ENCODE data around the gene TIMP1. TPM values are rescaled to one million over a fixed set of nuclear protein-coding genes. Genes with fewer than 3 reads are reported as not detected.

Gene TIMP1
- total and polyA plus RNA-seq, 10 of the 15 experiments (the other 5 are each of a cell fraction or from before 2014, with no cell fraction given): 101 to 341 (median 134) TPM

GRCh38 chrX:47584714-47585113 is 2.5 kb downstream of the TIMP1 start:
- no peaks in the 10 kb centered on the region for H4K20me1 ChIP-seq (ENCODE audit: control insufficient read depth, insufficient read depth)
- WGBS (ENCODE audit: insufficient coverage, insufficient replicate concordance, low lambda C conversion rate, missing lambda C conversion rate): 59% methylated on average over 6 of the region's 6 CpGs
- H3K4me2 ChIP-seq (ENCODE audit: control insufficient read depth, insufficient read depth): no peak overlapping the region
- SMC1A ChIA-PET (ENCODE audit: uncharacterized antibody, unreplicated experiment): no interaction called here
- RAD21 ChIA-PET (ENCODE audit: unreplicated experiment): no interaction called here
- ATAC-seq: no peak
- H3K9ac ChIP-seq (ENCODE audit: control insufficient read depth, insufficient read depth, low read length): no peak overlapping the region
- no peaks in the 10 kb centered on the region for H3K27me3 ChIP-seq (replicated peaks in 1 of 2; ENCODE audit: control insufficient read depth in 2 of 2, insufficient read depth in 2 of 2, low read length in 1 of 2)
- FAIRE-seq: no peak
- intact Hi-C loops (cut with micrococcal nuclease; ENCODE audit: unreplicated experiment) (loop anchor here (5.0 kb wide), 1 partner anchor 43 kb away; the partner anchor contains the start of gene CFP), in situ Hi-C loops (cut with MboI) (no loop called here)
- no peaks in the 10 kb centered on the region for H3K4me1 ChIP-seq (ENCODE audit: control insufficient read depth, insufficient read depth, low read length)
- CTCF ChIA-PET: no interaction called here
- H3K9me3 ChIP-seq (replicated peaks; ENCODE audit: control insufficient read depth, insufficient read depth, low read length): no peaks in the 10 kb centered on the region
- no TSS peak for BruUV-seq (replicated peaks)
- DNase-seq (ENCODE audit: low read depth, low spot score): no peak
- H3K79me2 ChIP-seq (ENCODE audit: control insufficient read depth, insufficient read depth, low read length): no peaks in the 10 kb centered on the region; the same call in 1 of the 2 replicates
- no peak overlapping the region for H3K27ac ChIP-seq (ENCODE audit: control insufficient read depth, insufficient read depth)
- H3K36me3 ChIP-seq (ENCODE audit: control insufficient read depth in 2 of 2, insufficient read depth in 2 of 2, low read length in 1 of 2): no peaks in the 10 kb centered on the region
- POLR2A ChIA-PET: no interaction called here
- no peak for TF ChIP-seq WRNIP1 (IDR thresholded peaks at IDR 0.05; ENCODE audit: borderline replicate concordance, low read depth, low read length)
- TF ChIP-seq ZNF384 (IDR thresholded peaks at IDR 0.05; ENCODE audit: borderline replicate concordance, low read depth, low read length): no peak
- TF ChIP-seq TARDBP (IDR thresholded peaks at IDR 0.05; ENCODE audit: borderline replicate concordance): no peak
- TF ChIP-seq REST (IDR thresholded peaks at IDR 0.05; ENCODE audit: low read depth, low read length): no peak
- no peak for TF ChIP-seq RB1 (IDR thresholded peaks at IDR 0.05; ENCODE audit: borderline replicate concordance)
- no peak for TF ChIP-seq MTA3 (IDR thresholded peaks at IDR 0.05; ENCODE audit: borderline replicate concordance, low read length)
- TF ChIP-seq FOXK2 (IDR thresholded peaks at IDR 0.05): no peak
- TF ChIP-seq BHLHE40 (IDR thresholded peaks at IDR 0.05; ENCODE audit: borderline replicate concordance in 1 of 2, low read depth in 2 of 2, low read length in 1 of 2): no peak
- TF ChIP-seq CHD4 (IDR thresholded peaks at IDR 0.05): no peak
- H3K4me3 ChIP-seq: no peak overlapping the region
- H2AFZ ChIP-seq (ENCODE audit: control insufficient read depth, low read depth, low read length): no peak overlapping the region

Measured in GM12878 (cell line).